ENCODE results near the gene KLRB1.

The KLRB1 gene

GRCh38 chr12:9607716-9608115, at the start of gene KLRB1:
Gene KLRB1 (minus strand): TSS chr12:9607916. CDS start chr12:9607839, 77 bp downstream.
- Histone ChIP-seq H3K79me2 (no peaks in the 10 kb centered on the region), H3K4me1 (no peaks in the 10 kb centered on the region), H3K27me3 (ENCODE audit: control insufficient read depth, insufficient read depth, low read length) (no peaks in the 10 kb centered on the region), H3K4me2 (ENCODE audit: low read length) (no peak within 1 kb of the TSS), H3K27ac (no peak within 1 kb of the TSS), H2AFZ (no peak within 1 kb of the TSS), H3K36me3 (ENCODE audit: control insufficient read depth, insufficient read depth, low read length) (no peaks in the 10 kb centered on the region), H3K9ac (no peak within 1 kb of the TSS), H3K9me3 (ENCODE audit: control insufficient read depth, low read length) (no peaks in the 10 kb centered on the region), H3K4me3 (ENCODE audit: low read depth, low read length) (no peak within 1 kb of the TSS)
- no peak for TF ChIP-seq CTCF (IDR thresholded peaks at IDR 0.05)

GRCh38 chr12:9651265-9651729, 43.6 kb upstream of the KLRB1 start:
- Histone ChIP-seq H3K36me3 (ENCODE audit: control insufficient read depth, insufficient read depth, low read length) (no peaks in the 10 kb centered on the region), H3K4me1 (no peaks in the 10 kb centered on the region), H3K9me3 (ENCODE audit: control insufficient read depth, low read length) (no peaks in the 10 kb centered on the region), H3K27me3 (ENCODE audit: control insufficient read depth, insufficient read depth, low read length) (no peaks in the 10 kb centered on the region), H3K79me2 (no peaks in the 10 kb centered on the region), H3K4me2 (ENCODE audit: low read length) (no peak overlapping the region), H3K4me3 (ENCODE audit: low read depth, low read length) (no peak overlapping the region), H2AFZ (no peak overlapping the region), H3K27ac (no peak overlapping the region), H3K9ac (no peak overlapping the region)
- TF ChIP-seq CTCF (IDR thresholded peaks at IDR 0.05): no peak

- Histone ChIP-seq H3K4me2 (ENCODE audit: low read length) (peak overlapping the region; percentile 17), H2AFZ (no peak overlapping the region), H3K27ac (no peak overlapping the region), H3K79me2 (no peaks in the 10 kb centered on the region), H3K9me3 (ENCODE audit: control insufficient read depth, low read length) (no peaks in the 10 kb centered on the region), H3K27me3 (ENCODE audit: control insufficient read depth, insufficient read depth, low read length) (no peaks in the 10 kb centered on the region), H3K36me3 (ENCODE audit: control insufficient read depth, insufficient read depth, low read length) (no peaks in the 10 kb centered on the region), H3K4me1 (no peaks in the 10 kb centered on the region), H3K9ac (no peak overlapping the region), H3K4me3 (ENCODE audit: low read depth, low read length) (no peak overlapping the region)
- no peak for TF ChIP-seq CTCF (IDR thresholded peaks at IDR 0.05)
Measured at GRCh38 chr12:9650151-9650576, 42.4 kb upstream of the KLRB1 start.

- peak overlapping the region; percentile 84 for H3K4me2 ChIP-seq (ENCODE audit: low read length)
- no peaks in the 10 kb centered on the region for H3K79me2 ChIP-seq
- H2AFZ ChIP-seq: peak overlapping the region; percentile 96
- no peaks in the 10 kb centered on the region for H3K36me3 ChIP-seq (ENCODE audit: control insufficient read depth, insufficient read depth, low read length)
- no peaks in the 10 kb centered on the region for H3K4me1 ChIP-seq
- TF ChIP-seq CTCF (IDR thresholded peaks at IDR 0.05): no peak
- H3K4me3 ChIP-seq (ENCODE audit: low read depth, low read length): peak overlapping the region; percentile 78
- no peak overlapping the region for H3K9ac ChIP-seq
- H3K27me3 ChIP-seq (ENCODE audit: control insufficient read depth, insufficient read depth, low read length): no peaks in the 10 kb centered on the region
- H3K9me3 ChIP-seq (ENCODE audit: control insufficient read depth, low read length): no peaks in the 10 kb centered on the region
- peak overlapping the region; percentile 79 for H3K27ac ChIP-seq
Measured at GRCh38 chr12:9649532-9649940, 41.8 kb upstream of the KLRB1 start.

Data from parathyroid adenoma (tissue), 2 donors.